ENCODE results near the gene PKDCC.

DNA sequence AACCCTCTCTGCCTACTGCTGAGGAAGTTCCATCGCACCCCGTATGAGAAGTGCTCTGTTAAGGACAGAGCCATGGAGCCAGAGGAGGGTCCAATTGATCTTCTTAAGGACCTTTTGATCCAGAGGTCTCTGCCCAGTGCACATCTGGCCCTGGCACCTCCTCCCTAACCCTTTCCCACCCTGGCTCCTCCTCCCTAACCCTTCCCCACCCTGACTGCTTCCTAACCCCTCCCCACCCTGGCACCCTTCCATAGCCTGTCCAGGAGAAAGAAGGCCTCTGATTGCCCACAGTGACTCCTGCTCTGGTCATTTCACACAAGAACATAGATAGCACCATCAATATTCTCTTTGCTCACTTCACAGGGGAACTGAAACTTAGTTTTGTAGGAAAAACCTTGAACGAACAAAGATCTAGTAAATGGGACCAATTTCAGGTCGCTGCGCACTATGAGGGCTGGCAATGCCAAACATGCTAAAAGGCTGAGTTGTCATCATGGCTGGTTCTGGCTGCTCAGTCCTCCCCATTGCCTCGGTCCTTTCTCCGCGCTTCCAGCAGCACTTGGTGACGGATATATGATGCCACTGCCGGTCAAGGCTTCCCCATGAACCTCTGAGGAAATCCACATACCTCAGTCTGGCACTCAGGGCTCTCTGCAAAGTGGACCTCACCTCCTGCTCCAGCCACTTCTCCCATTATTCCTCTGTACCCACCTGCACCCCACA is 49.2 kb downstream of the PKDCC start:
- TF ChIP-seq POLR2A (IDR thresholded peaks at IDR 0.05) = no peak
- TF ChIP-seq, protein P1, sequence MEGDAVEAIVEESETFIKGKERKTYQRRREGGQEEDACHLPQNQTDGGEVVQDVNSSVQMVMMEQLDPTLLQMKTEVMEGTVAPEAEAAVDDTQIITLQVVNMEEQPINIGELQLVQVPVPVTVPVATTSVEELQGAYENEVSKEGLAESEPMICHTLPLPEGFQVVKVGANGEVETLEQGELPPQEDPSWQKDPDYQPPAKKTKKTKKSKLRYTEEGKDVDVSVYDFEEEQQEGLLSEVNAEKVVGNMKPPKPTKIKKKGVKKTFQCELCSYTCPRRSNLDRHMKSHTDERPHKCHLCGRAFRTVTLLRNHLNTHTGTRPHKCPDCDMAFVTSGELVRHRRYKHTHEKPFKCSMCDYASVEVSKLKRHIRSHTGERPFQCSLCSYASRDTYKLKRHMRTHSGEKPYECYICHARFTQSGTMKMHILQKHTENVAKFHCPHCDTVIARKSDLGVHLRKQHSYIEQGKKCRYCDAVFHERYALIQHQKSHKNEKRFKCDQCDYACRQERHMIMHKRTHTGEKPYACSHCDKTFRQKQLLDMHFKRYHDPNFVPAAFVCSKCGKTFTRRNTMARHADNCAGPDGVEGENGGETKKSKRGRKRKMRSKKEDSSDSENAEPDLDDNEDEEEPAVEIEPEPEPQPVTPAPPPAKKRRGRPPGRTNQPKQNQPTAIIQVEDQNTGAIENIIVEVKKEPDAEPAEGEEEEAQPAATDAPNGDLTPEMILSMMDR (IDR thresholded peaks at IDR 0.05 in 4 of 5, conservative IDR thresholded peaks at IDR 0.05 in 1 of 5) = no peak
